T-helper 2 cell (primary cell): Measurements from ENCODE around the gene CFTR.

Source experiments
- DNase-seq, 5 experiments: peaks; one replicate each; pipeline versions ENCODE4 v3.0.0 to v3.0.0-alpha.2; 2012 to 2022

CFTR gene

DNA sequence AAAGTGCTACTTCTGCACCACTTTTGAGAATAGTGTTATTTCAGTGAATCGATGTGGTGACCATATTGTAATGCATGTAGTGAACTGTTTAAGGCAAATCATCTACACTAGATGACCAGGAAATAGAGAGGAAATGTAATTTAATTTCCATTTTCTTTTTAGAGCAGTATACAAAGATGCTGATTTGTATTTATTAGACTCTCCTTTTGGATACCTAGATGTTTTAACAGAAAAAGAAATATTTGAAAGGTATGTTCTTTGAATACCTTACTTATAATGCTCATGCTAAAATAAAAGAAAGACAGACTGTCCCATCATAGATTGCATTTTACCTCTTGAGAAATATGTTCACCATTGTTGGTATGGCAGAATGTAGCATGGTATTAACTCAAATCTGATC, 110.4 kb downstream of the CFTR start:
- DNase-seq: no peak

DNA sequence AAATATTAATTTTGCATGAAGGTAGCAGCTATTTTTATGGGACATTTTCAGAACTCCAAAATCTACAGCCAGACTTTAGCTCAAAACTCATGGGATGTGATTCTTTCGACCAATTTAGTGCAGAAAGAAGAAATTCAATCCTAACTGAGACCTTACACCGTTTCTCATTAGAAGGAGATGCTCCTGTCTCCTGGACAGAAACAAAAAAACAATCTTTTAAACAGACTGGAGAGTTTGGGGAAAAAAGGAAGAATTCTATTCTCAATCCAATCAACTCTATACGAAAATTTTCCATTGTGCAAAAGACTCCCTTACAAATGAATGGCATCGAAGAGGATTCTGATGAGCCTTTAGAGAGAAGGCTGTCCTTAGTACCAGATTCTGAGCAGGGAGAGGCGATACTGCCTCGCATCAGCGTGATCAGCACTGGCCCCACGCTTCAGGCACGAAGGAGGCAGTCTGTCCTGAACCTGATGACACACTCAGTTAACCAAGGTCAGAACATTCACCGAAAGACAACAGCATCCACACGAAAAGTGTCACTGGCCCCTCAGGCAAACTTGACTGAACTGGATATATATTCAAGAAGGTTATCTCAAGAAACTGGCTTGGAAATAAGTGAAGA, 112.3 kb downstream of the CFTR start:
- DNase-seq: no peak

GRCh38 chr7:117596134-117596533, 116.3 kb downstream of the CFTR start:
- no peak for DNase-seq

DNA sequence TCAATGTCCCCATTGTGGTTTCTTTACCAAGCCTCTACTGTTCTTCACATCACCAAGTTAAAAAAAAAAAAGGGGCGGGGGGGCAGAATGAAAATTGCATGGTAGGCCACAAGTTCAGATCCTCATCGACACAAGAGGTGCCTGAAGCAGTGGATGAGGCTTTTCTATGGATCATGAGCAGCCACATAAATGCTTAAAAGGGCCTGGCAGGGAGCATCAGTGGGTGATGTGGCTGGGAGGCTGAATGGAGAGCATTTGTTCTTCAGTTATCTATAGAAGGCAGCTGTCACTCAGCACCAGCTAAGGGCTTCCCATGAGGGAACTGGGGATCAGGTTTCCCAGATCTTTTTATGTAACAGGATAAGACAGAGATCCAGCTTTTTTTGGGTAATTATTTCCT, 117.9 kb downstream of the CFTR start:
- peak in 1 of 5 experiments; percentile 29 for DNase-seq

DNA sequence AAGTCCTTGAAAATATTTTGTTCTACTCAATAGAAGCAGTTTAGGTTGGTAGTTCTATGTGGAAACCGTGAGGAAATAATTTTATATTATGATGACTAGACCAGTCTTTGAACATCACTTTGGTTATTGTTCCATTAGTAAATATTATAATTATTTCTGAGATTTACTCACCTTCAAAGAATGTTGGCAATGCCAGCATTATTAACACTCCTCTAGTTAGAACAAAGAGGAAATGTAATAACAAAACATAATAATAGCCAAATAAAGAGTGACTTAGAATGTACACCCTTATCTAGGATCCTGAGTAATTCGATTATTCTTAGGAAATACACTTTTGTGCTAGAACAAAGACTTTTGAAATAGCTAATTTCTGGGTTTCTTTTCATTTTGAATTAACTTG, 121.1 kb downstream of the CFTR start:
- no peak for DNase-seq

GRCh38 chr7:117603627-117604026, 123.8 kb downstream of the CFTR start:
- DNase-seq: peak in 1 of 5 experiments; percentile 65

GRCh38 chr7:117605712-117606111, 125.9 kb downstream of the CFTR start:
- no peak for DNase-seq

- no peak for DNase-seq
These were observed 126.3 kb downstream of the CFTR start for GRCh38 chr7:117606132-117606531.

- no peak for DNase-seq
These were observed 130.6 kb downstream of the CFTR start for GRCh38 chr7:117610396-117610795.

GRCh38 chr7:117612637-117613036, 132.8 kb downstream of the CFTR start:
- no peak for DNase-seq

DNA sequence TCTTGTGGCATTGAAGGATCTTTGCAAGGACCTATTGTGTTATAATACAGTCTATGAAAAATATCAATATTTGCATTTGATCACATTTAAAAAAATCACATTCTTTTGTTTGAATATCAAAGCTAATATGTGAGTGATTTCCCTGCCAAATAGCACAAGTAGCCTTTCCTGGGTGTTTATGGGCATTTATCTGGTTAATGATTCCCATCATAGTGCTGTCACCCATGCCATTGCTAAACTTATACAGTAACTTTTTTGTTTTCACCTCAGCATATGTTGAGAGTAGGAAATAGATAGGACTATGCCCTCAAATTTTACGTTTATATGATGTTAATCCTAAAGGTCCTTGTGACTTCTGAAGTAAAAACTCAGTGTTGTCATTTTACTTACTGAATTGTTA, 136.9 kb downstream of the CFTR start:
- no peak for DNase-seq

GRCh38 chr7:117619681-117620080, 139.9 kb downstream of the CFTR start:
- no peak for DNase-seq

DNA sequence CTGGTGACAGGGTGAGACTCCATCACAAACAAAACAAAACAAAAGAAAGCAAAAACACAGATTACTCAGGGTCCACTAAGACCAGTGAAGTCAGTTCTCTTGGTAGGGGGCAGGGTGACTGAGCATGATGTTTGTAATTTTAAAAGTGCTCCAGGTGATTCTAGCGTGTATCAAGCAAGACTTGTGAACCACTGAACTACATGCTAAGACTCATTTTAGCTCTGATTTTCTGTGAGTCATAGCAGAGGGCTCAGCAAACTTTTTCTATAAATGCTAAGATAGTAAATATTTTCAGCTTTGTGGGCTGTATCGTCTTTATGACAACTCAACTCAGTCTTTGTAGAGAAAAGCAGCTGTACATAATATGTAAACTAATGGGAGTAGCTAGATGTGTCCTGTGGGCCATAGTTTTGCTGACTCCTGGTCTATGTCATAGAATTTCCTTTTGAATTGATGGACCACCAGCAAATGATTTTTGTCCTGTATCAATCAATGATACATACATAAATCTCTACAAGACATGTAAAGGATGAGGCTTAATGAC, 141.3 kb downstream of the CFTR start:
- no peak for DNase-seq

- no peak for DNase-seq
These were observed 143.8 kb downstream of the CFTR start for GRCh38 chr7:117623606-117624005.

DNA sequence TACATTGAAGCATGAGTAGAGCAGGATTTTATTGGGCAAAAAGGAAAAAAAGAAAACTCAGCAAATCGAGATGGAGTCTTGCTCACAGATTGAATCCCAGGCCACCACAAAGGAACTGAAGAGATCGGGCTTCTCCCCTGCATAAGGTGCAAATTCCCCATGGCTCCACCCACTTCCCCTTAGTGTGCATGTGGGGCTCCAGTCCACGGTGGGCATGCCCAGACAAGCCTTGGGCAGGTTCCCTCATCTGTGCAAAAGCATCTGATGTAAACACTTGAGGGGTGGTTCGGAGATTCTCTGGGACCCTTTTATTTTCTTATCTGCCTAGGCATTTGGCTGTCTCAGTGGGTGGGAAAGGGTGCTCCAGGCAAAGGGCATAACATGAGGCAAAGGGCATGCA, 150.7 kb downstream of the CFTR start:
- DNase-seq: peak in 1 of 5 experiments; percentile 13

- DNase-seq: no peak
These were observed 151.2 kb downstream of the CFTR start for GRCh38 chr7:117630907-117631564.

GRCh38 chr7:117631652-117632051, 151.8 kb downstream of the CFTR start:
- no peak for DNase-seq

DNA sequence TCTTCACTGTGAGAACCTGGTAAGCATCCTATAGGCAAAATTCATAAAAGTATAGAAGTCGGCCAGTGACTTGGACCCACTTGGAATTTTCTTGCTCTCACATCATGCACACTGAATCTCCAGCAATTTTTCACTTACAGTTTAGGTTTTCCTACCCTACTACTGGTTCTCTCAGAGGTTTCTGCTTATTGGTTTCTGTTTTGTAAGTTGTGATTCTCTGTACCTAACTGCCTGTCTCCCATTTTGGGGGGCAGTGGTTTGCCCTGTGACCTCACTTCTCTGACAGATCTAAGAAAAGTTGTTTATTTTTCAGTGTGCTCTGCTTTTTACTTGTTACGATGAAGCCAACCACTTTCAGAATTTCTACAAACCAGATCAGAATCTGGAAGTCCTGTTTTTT, 158.1 kb downstream of the CFTR start:
- no peak for DNase-seq

DNA sequence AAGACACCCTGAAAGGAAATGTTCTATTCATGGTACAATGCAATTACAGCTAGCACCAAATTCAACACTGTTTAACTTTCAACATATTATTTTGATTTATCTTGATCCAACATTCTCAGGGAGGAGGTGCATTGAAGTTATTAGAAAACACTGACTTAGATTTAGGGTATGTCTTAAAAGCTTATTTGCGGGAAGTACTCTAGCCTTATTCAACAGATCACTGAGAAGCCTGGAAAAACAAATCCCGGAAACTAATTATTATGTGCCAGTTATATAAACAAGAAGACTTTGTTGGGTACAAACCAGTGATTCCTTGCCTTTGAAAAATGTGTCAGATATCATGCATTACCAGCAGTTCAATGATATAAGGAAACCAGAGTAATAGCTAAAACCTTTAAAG, 160.1 kb downstream of the CFTR start:
- no peak for DNase-seq

DNA sequence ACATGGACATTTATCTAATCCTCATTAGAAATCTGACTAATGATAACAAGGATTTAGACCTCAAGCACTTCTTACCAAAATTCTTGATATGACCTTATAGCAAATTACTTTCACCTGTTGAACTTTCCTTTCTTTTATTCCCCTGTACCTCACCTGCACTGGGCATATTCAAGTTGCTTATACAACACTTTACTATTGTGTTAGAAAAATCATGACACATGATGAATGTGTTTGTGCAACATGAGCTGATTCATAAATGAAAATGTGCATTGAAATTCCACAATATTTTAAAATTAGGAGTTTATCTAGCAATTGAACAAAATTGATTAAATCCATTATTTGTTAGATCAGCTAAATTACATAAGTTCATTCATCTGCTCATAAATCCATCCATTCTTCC, 160.6 kb downstream of the CFTR start:
- DNase-seq: no peak

DNA sequence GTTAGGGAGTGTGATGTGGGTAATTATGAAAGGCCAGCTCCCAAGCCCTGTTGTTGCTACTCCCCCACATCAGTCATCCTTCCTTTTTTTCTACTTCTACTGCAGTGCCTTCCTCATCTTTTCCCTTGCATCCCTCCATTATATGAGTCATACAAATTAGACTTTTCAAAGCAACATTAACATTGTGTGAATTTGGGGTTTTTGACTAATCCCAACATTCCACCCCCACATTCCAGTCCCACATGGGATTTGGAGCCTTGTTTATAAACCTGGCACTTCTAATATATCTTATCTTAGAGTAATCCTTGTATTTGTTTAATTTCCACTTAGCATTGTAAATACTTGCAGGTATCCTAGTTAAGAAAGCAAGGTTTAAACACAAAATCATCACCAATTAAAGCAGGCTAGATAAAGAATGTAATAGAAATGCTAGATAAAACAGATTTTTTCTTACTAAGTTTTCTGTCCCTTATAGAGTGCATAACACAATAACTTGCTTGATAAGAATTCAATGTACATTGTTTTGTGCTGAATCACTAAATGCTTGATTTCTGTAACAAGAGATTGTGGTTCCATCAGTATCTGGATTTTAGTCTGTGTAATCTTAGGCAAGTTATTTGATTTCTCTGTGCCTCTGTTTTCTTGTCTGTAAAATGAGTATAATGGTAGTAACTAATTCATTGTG, 165.8 kb downstream of the CFTR start:
- no peak for DNase-seq

GRCh38 chr7:117648203-117648866, 168.5 kb downstream of the CFTR start:
- DNase-seq: no peak

GRCh38 chr7:117652943-117653680, 173.3 kb downstream of the CFTR start:
- DNase-seq: no peak
